GM12892 (cell line): ENCODE measurements around the gene SLC26A5.

ENCODE experiments used
- POLR2A ChIP-seq: IDR thresholded peaks from 2 replicates; pipeline ENCODE4 v1.6.1; 2011; ENCODE audit warnings: low read depth, low read length, control low read depth
- POLR2AphosphoS5 ChIP-seq: IDR thresholded peaks from 2 replicates; pipeline ENCODE4 v1.6.1; 2011; ENCODE audit warnings: low read depth, low read length, control low read depth

DNA sequence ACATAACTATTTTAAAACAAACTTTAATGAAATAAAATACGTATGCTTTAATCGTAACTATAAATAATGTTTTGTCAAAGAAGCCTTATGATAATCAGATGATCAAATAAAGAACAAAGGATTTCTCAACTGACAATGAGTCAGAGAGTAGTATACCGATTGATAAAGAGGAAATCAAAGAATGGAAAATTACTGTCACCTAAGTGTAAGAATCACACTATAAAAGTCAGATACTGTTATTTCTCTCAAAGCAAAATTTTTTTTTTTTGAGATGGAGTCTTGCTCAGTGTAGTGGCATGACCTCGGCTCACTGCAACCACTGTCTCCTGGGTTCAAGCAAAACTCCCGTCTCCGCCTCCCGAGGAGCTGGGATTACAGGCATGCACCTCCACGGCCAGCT lies 120.3 kb downstream of the SLC26A5 start:
- TF ChIP-seq POLR2A, result no peak
- no peak for TF ChIP-seq POLR2AphosphoS5
